Peyer's patch (tissue), 4 donors: ENCODE results near the gene ANKS1A. TPM values are rescaled to one million over a fixed set of nuclear protein-coding genes. Genes with fewer than 3 reads are reported as not detected.
"Not testable (repeated sequence)": the region's sequence is repeated elsewhere in the genome, so short reads cannot be mapped to it uniquely, and the experiment has no call there.

Experiments
- DNase-seq, 3 donors: peaks; one replicate each; pipeline ENCODE4 v3.0.0-alpha.2; 2017 to 2019
- H3K27ac ChIP-seq, 4 donors: fragments of 200-600 bp; sonication (generic); one replicate each; pipeline ENCODE4 v1.5.1; 2016 to 2019
- H3K27me3 ChIP-seq, 2 donors: fragments of 200-600 bp; sonication (generic); one replicate each; pipeline ENCODE4 v1.5.1; 2019
- H3K36me3 ChIP-seq, 3 donors: fragments of 200-600 bp; sonication (generic); one replicate each; pipeline ENCODE4 v1.5.1; 2016 to 2019
- H3K4me1 ChIP-seq, 4 donors: fragments of 200-600 bp; sonication (generic); one replicate each; pipeline ENCODE4 v1.5.1; 2016 to 2019
- H3K4me3 ChIP-seq, 4 donors: fragments of 200-600 bp; sonication (generic); 1 replicate in 3 of 4; 2 replicates in 1 of 4; pipeline ENCODE4 v1.5.1; 2016 to 2019; ENCODE audit warnings: mild to moderate bottlenecking in 1 of 4
- H3K9me3 ChIP-seq, 4 donors: fragments of 200-600 bp; sonication (generic); one replicate each; pipeline ENCODE4 v1.5.1; 2016 to 2019; ENCODE audit warnings: mild to moderate bottlenecking in 1 of 4
- POLR2A ChIP-seq, 2 donors: fragments of 450-650 bp; IDR thresholded peaks; one replicate each; pipeline ENCODE4 v1.5.1; 2017; ENCODE audit warnings: antibody characterized with exemption in 2 of 2, mild to moderate bottlenecking in 2 of 2, moderate library complexity in 2 of 2
- total RNA-seq, 4 donors: library from RNA; depleted of rRNA; stranded (reverse); fragments of >200 nt; gene quantifications; one replicate each; pipeline ENCODE4 v1.1.0, GENCODE V29; 2016
- TF ChIP-seq, protein P1 (sequence below), 6 experiments: fragments of 450-650 bp in 4 of 6; fragments of 200-600 bp in 2 of 6; sonication (generic) in 1 of 6; IDR thresholded peaks; one replicate each; pipeline ENCODE4 v1.5.1; 2017 to 2019; ENCODE audit warnings: antibody characterized with exemption in 6 of 6, mild to moderate bottlenecking in 3 of 6, moderate library complexity in 1 of 6

Gene ANKS1A
- total RNA-seq, 4 donors from 2014 or later = 24.3 to 42.1 (median 31.9) TPM

DNA sequence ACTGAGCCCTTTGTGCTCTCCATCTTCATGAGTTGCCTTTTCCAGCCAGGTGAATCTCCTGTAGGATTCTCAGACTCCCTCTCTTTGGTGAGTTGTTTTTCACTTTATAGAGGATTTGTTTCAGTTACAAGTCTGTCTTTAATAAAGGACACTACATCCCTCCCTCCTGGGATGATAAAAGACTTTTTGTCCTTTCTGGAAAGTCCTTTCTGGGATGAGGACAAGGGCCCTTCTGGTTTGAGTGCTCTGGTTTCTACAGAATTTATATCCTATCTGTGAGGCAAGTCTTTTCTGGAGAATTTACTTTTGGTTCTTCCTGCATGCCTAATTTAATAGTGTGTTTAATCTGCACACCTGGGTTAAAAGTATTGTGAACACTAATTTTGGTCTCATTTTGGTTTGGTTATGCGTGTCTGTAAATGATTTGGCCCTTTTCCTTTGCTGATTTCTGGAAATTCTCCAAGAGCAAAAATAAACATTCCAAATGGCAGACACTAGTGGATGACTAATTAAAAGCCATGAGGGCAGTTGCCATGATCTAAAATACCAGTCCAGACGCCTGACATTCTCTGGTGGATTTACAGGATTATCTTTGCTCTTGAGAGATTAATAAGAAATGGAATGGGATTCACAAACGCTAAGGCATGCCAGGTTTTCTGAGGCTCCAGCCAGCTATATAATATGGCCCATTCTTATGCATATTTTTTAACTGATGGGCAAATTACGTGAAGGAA is 207.2 kb downstream of the ANKS1A start:
- Histone ChIP-seq H3K9me3 (no peaks in the 10 kb centered on the region), H3K27me3 (no peaks in the 10 kb centered on the region), H3K4me1 (peaks cover 0 to 21% (median 0%) of the 10 kb centered on the region in 4 donors), H3K27ac (peak overlapping the region in 2 of 4 donors; percentile 13 to 26), H3K36me3 (no peaks in the 10 kb centered on the region), H3K4me3 (no peak overlapping the region)
- no peak for DNase-seq
- TF ChIP-seq POLR2A (IDR thresholded peaks at IDR 0.05) = no peak
- TF ChIP-seq, protein P1, sequence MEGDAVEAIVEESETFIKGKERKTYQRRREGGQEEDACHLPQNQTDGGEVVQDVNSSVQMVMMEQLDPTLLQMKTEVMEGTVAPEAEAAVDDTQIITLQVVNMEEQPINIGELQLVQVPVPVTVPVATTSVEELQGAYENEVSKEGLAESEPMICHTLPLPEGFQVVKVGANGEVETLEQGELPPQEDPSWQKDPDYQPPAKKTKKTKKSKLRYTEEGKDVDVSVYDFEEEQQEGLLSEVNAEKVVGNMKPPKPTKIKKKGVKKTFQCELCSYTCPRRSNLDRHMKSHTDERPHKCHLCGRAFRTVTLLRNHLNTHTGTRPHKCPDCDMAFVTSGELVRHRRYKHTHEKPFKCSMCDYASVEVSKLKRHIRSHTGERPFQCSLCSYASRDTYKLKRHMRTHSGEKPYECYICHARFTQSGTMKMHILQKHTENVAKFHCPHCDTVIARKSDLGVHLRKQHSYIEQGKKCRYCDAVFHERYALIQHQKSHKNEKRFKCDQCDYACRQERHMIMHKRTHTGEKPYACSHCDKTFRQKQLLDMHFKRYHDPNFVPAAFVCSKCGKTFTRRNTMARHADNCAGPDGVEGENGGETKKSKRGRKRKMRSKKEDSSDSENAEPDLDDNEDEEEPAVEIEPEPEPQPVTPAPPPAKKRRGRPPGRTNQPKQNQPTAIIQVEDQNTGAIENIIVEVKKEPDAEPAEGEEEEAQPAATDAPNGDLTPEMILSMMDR (IDR thresholded peaks at IDR 0.05) = no peak

DNA sequence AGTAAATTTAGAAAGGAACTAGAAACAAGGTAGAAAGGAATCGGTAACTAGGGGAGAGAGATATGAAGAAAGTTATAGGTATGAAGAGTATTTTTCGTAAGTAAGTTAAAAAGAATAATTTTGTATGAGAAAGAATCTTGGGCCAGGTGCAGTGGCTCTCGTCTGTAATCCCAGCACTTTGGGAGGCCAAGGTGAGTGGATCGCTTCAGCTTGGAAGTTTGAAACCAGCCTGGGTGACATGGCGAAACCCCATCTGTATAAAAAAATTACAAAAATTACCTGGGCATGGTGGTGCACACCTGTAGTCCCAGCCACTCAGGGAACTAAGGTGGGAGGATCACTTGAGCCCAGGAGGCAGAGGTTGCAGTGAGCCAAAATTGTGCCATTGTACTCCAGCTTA is 210.1 kb downstream of the ANKS1A start:
- Histone ChIP-seq H3K4me3 (no peak overlapping the region), H3K27ac (no peak overlapping the region), H3K27me3 (no peaks in the 10 kb centered on the region), H3K9me3 (no peaks in the 10 kb centered on the region), H3K4me1 (peaks cover 0 to 9% (median 0%) of the 10 kb centered on the region in 4 donors), H3K36me3 (no peaks in the 10 kb centered on the region)
- DNase-seq = no peak
- TF ChIP-seq, protein P1 (IDR thresholded peaks at IDR 0.05) = no peak
- TF ChIP-seq POLR2A (IDR thresholded peaks at IDR 0.05) = no peak

DNA sequence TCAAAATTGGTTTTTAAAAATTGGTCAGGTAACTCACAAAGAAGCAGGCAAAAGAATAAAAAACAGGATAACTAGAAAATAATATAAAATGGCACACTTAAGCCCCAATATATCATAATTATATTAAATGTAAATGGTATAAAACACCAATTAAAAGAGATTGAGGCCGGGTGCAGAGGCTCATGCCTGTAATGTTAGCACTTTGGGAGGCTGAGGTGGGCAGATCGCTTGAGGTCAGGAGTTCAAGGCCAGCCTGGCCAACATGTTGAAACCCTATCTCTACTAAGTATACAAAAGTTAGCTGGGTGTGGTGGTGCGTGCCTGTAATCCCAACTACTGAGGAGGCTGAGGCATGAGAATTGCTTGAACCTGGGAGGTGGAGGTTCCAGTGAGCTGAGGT is 216.0 kb downstream of the ANKS1A start:
- Histone ChIP-seq H3K27ac (no peak overlapping the region), H3K4me1 (peaks cover 0 to 5% (median 1%) of the 10 kb centered on the region in 4 donors), H3K9me3 (peaks cover 0 to 3% (median 0%) of the 10 kb centered on the region in 4 donors), H3K27me3 (no peaks in the 10 kb centered on the region), H3K4me3 (no peak overlapping the region), H3K36me3 (no peaks in the 10 kb centered on the region)
- no peak for DNase-seq
- no peak for TF ChIP-seq POLR2A (IDR thresholded peaks at IDR 0.05)
- TF ChIP-seq, protein P1 (IDR thresholded peaks at IDR 0.05) = no peak

DNA sequence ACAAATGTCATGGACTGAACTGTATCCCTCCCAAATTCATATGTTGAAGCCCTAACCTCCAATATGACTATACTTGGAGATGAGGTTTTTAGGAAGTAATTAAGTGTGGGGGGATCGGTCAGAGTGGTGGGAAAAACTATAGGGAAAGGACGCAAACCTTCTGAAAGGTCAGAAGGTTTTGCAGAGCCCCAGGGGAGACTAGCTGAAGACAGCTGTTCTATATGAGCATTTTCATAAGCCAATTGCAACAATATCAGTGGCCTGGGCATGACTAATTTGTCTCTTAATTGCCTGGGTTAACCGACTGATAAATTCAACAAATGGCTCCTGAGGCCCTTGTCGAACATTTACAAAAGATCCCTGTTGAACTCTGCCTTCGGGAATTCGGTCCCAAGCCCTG is 217.0 kb downstream of the ANKS1A start:
- not testable (repeated sequence) for H3K4me1 ChIP-seq, H3K4me3 ChIP-seq, H3K36me3 ChIP-seq, DNase-seq, H3K27ac ChIP-seq, H3K9me3 ChIP-seq, H3K27me3 ChIP-seq

DNA sequence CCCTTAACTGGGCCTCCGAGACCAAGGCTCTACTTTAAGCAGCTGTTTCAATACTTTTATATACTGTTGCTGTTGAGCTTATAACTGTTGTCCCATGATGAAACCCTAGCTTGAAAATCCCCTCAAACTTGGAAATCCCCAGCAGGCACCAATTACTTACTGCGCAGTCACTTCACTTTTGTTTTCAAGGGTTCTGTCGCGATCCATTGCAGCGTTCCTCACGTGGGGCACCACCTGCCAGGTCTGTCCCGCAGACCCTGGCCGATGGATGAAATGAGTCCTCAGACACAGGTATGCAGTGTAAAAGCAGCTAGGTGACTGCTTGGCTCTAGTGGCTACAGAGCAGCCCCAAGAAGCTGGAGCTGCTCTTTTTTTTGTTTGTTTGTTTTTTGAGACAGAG is 218.2 kb downstream of the ANKS1A start:
- not testable (repeated sequence) for DNase-seq, H3K9me3 ChIP-seq, H3K4me3 ChIP-seq, H3K36me3 ChIP-seq, H3K27me3 ChIP-seq, H3K4me1 ChIP-seq
- H3K27ac ChIP-seq = peak overlapping the region in 1 of 4 donors; percentile 48

DNA sequence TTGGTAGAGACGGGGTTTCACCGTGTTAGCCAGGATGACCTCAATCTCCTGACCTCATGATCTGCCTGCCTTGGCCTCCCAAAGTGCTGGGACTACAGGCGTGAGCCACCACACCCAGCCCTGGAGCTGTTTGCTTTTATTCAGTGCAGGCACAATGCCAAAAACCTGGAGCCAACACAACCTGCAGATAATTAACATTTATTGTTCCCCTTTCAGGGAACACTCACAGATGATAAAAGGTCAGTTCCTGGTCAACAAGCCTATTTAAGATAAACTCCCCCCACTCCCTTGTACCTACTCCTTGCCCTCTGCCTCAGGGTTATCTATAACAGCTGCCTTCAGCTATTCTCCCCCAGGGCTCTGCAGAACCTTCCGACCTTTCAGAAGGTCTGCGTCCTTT is 218.7 kb downstream of the ANKS1A start:
- peak overlapping the region in 2 of 4 donors; percentile 22 to 48 for H3K27ac ChIP-seq
- peak in 1 of 3 donors; percentile 76 for DNase-seq
- not testable (repeated sequence) for H3K4me3 ChIP-seq

DNA sequence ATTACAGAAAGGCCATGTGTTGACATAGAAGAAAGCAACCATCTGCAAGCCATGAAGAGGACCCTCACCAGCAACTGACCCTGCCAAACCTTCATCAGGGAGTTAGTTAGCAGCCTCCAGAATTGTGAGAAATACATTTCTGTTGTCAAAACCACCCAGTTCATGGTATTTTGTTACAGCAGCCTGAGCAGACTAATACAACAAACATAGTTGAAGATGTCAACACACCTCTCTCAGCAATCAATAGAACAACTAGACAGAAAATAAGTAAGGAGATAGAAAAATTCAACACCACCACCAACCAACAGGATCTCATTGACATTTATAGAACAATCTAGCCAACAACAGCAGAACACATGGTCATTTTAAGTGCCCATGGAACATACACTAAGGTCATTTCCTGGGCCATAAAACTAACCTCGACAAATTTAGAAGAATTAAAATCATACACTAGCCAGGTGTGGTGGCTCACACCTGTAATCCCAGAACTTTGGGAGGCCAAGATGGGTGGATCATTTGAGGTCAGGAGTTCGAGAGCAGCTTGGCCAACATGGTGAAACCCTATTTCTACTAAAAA is 219.3 kb downstream of the ANKS1A start:
- no peak for DNase-seq
- Histone ChIP-seq H3K9me3 (peaks cover 0 to 3% (median 0%) of the 10 kb centered on the region in 4 donors), H3K36me3 (no peaks in the 10 kb centered on the region), H3K4me3 (no peak overlapping the region), H3K27me3 (no peaks in the 10 kb centered on the region), H3K27ac (peak overlapping the region in 2 of 4 donors; percentile 22 to 48), H3K4me1 (peaks cover 0 to 5% (median 1%) of the 10 kb centered on the region in 4 donors)
- no peak for TF ChIP-seq POLR2A (IDR thresholded peaks at IDR 0.05)
- TF ChIP-seq, protein P1 (IDR thresholded peaks at IDR 0.05) = no peak

More for the DNA sequence above, 218.7 kb downstream of the ANKS1A start:
- H3K27me3 ChIP-seq, H3K4me1 ChIP-seq, H3K36me3 ChIP-seq, H3K9me3 ChIP-seq: not testable (repeated sequence)
